NK-92 (cell line): Measurements from ENCODE around the gene MYORG.

Source experiments
- DNase-seq: peaks from one replicate; lab custom pipeline; 2025; ENCODE audit not compliant: unreplicated experiment; lab: John Stamatoyannopoulos, UW

MYORG gene

DNA sequence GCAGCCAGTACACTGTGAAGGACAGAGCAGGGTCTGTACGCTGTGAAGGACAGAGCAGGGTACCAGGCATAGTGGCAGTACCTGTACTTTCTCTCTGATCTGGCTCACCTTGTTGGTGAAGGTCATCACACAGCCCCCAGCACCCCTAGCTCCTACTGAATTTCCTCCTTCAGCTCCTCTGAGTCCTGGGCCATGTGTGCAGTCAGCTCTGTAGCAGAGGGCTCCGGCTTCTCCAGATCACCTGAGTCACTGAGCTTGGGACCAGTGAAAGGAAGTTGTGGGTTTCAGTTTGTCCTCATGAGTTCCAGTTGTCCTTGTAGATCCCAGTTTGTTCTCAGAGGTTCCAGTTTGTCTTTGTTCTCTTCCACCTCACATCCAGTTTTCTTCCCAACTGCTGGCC is 41.8 kb downstream of the MYORG start:
- no peak for DNase-seq

DNA sequence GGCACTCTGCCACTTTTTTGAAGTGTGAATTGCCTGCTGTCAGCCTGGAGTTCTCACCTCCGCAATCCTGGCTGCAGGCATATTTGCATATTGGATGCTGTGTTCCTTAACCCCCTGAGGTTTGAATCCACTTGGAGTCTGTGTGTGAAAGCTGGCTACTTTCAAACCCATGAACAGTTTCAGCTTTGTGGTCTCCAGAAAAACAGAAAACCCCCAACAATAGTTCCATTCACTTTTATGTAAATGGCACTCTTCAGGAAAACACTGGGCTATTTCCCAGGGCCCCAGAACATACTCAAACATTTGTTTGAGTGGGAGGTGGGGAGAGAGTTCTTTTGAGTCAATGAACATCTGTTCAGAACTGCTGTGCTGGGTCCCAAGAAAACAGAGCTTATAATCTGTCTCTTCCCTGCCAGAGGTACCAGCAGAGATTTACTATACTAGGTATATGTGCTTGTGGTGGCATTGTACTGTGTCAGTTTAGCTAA is 42.3 kb downstream of the MYORG start:
- no peak for DNase-seq

DNA sequence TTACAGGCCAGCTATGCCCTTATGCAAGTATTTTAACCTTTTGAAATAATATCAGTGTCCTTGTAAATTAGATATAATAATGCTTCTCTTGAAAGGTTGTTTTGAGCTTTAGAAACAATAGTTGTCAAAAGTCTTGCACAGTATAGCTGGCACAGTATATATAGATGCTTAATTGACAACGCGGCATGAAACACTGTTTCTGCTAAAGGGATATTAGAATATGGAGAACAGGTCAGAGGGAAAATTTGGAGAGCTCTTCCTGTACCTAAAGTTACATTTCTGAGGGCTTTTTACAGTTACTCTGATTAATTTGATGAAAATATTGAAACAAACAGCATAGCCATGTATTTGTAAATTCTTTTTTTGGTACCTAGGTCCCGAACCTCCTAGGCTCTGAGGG is 42.9 kb downstream of the MYORG start:
- no peak for DNase-seq

DNA sequence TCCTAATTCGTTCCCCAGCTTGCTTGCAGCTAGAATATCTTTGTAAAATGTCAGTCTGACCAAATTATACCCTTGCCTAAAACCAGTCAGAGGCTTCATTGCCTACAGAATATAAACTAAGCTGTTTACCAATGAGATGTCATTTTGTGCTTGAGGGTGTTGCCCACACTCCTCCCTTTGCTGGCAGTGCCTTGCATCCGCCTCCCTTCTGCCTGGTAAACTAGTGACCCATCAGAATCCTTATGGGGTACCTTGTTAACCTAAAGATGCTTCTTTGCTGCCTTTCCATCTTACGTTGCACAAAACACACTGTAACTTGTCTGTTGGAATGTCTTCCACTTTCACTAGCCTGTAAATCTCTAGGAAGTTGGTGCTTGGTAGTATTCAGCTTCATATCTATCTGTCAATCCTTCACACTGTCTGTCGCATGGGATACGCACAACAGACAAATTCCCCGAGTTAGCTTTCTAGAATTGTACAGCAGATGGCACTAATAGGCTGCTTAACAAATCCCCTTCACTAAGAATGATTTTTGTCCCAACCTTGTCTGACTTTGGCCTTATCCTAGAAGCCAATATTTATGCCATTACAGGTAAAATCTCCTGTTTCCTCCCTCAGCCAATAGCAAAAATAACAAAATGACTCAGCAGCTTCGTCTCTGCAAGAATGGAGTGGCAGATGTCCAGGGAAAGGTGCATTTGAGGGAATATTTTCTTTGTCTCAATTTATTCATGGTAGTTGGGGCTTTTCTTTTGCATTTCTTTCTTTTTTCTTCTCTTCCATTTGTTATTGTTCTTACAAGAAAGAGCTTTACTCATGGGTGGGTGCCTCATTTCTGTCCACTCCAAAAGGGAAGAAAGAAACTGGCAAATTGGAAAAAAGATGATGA is 44.4 kb downstream of the MYORG start:
- no peak for DNase-seq

DNA sequence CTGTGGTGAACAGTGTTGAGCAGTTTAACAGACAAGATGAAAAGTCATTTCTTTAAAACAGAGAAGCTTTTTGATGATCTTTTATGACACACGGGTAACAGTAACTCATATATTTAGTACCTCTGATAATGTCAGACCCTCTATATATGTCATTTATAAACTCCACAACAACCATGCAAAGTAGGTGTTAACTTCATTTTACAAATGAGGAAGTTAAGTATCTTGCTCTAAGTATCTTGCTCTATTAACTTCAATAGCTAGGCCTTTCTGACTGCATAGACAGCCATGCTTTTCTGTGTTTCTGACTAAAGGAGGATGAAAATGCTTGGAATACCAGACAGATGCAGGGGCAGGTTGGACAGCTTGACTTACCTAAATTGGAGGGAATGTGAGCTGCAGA is 45.5 kb downstream of the MYORG start:
- no peak for DNase-seq

DNA sequence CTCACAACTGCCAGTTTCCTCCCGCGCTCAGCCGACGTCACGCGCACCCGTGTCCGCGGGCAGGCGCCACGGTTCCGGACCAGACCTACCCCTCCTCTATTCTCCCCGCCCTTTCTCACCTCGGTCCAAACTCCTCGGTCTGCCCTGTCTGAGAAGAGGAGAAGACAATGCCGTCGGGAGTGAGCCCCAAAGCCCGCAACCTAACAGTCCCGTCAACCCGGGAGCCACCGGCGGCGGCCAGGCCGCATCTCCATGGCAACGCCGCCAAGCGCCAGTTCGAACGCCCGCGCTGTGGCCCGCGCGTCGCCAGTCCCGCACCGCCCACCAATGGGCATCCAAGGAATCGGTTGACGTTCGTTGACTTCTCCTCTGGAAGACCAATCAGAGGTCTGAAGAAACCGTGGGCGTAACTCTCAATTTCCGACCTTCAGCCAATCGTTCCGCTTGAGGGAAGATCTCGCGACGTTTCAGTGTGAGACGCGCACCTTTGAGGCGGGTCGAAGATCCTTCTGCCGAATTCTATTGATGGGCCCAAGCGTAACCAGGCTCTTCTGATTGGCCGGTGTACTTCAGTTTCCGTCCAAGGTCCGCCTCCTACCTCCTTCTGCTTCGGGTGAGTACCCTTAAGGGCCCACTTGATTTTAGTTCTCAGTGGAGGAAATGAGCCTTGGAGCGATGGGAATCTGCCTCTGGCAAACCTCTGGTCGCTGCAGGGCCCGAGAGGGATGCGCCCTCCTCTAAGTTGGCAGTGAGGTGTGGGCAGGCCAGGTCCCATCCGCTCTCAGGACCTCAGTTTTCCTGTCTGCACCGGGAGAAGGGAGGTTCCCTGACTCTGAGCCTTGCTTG is 47.5 kb downstream of the MYORG start, which contains the start of the genes KIF24 and NUDT2:
KIF24 (minus strand) TSS at position 282 of the 846 bp plus-strand sequence. CDS start 17,922 bp downstream, outside the sequence.
NUDT2 (plus strand) TSS at position 583 of the 846 bp plus-strand sequence. CDS start 9,471 bp downstream, outside the sequence.
- DNase-seq, result peak; percentile 76

DNA sequence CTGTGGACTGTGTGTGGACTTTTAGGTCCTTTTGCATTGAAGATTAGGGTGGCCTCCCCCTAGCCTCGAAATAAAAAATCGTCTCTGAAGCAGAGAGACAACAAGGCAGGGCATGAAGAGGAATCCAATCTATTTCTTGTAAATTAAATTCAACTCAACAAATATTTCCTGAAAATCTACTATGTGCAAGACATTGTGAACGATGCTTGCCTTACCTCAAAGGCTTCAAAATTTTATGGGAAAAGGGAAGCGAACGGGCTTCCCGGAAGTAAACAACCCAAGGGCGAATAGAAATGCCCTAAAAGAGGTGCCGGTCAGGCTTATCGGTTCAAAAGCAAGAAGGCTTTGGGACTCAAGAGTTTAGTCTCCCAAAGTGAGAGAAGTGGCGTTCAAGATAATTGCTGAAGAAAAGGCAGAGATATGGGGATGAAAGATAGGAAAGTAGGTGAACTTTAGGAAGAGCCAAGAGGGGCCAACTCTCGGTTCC is 48.2 kb downstream of the MYORG start:
- DNase-seq, result no peak

DNA sequence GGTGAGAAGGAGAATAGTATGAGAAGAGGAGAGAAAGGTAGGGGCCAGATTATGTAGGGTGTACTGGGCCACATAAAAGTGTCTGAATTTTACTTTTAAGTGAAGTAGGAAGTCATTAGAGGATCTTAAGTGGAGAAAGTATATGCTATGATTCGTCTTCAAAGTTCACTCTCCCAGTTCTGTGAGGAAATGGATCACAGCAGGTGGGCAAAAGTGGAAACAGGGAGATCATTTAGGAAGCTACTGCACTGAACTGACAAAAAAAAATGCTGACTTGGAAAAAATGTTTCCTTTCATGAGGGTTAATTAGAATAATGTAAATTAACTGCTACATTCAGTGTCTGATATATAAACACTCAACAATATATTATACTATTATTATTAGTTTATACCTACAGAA is 50.0 kb downstream of the MYORG start:
- DNase-seq, result no peak

DNA sequence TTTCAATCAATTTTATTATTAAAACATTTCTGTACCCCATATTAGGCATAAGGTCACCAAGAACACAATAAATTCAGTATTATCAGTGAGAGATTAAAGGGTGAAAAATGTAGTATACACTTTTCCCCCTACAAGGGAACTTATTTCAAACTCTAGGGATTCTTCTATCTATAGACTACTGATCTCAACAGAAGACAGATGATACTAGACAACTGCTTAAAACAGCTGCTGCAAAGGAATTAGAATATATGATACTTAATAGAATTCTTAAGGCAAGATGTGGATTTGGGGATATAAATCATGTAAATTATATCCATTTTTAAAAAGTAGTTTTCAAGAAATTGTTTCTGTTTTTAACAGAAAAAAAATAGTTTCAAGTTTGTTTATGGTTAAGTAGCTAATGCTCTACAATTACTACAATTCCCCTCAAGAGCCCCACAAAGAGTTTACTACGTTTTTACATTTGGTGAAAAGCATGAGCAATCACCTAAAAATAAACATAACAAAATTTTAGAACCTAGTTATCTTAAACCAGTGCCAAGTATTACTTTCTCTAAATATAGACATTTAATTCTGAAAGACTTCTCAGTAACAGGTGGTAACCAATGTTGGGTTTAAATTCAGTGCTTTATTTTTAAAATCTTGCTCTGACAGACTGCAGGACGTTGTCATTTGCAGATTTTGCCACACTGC is 53.7 kb downstream of the MYORG start:
- no peak for DNase-seq

DNA sequence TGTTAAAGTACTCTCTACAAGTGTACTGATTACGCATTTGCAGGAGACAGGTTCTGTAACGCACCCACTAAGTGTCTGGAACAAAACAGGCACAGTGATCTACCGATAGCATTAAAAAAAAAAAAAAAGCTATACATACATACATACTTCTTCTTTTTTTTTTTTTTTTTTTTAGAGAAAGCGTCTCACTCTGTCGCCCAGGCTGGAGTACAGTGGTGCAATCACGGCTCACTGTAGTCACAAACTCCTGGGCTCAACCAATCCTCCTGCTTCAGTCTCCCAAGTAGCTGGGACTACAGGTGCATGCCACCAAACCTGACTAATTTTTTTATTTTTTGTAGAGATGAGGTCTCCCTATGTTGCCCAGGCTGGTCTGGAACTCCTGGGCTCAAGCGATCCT is 55.2 kb downstream of the MYORG start:
- DNase-seq, result no peak

DNA sequence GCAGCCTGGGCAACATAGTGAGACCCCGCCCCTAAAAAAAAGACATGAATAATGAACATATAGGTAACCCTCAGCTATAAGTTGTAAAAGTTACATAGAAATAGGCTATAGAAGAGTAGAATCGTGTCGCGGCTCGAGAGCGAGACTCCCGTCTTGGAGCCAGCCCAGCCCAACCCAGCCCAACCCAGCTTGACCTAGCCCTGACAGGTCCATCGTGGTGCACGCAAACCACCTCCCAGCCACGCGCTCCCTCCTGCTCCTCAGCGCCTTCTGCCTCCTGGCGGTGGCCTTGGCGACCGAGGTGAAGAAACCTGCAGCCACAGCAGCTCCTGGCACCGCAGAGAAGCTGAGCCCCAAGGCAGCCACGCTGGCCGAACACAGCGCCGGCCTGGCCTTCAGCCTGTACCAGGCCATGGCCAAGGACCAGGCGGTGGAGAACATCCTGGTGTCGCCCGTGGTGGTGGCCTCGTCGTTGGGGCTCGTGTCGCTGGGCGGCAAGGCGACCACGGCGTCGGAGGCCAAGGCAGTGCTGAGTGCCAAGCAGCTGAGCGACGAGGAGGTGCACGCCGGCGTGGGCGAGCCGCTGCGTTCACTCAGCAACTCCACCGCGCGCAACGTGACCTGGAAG is 58.4 kb downstream of the MYORG start:
- DNase-seq, result no peak

DNA sequence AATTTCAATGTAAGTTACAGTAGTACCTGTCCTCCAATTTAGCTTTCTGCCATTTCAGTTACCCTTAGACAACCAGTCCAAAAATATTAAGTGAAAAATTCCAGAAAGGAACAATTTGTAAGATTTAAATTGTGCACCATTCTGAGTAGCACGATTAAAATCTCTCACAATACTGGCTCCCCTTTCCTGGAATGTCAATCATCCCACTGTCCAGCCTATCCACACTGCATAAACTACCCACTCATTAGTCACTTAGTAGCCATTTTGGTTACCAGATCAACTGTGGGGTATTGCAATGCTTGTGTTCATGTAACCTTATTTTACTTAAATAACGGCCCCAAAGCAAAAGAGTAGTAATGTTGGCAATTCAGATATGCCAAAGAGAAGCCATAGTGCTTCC is 59.3 kb downstream of the MYORG start:
- no peak for DNase-seq
